Measurements from ENCODE around the gene PARD6B.
"Not testable (repeated sequence)": the region's sequence is repeated elsewhere in the genome, so short reads cannot be mapped to it uniquely, and the experiment has no call there.

The PARD6B gene

DNA sequence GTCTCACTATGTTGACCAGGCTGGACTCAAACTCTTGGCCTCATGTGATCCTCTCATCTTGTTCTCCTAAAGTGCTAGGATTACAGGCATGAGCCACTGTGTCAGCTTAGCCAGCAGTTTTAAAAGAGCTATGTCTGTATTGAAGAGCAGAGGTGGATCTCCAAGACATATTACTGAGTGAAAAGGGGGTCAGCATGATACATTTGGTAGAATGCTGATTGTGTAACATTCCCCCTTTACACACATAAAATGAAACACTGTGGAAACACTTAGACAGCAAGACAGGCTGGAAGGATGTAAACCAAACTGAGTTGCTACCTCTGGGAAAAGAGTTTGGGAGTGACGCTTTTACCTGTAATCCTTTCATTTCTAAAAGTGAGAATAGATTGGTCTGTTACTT lies 38.4 kb upstream of the PARD6B start:
- H3K9me3 ChIP-seq (ENCODE audit: low read length), result no peaks in the 10 kb centered on the region
- no peak overlapping the region for H2AFZ ChIP-seq (ENCODE audit: low read depth, low read length)
- H3K4me3 ChIP-seq (ENCODE audit: low read length), result no peak overlapping the region
- H3K27me3 ChIP-seq (ENCODE audit: insufficient read depth, low read length), result peaks cover 11% of the 10 kb centered on the region
- H3K4me1 ChIP-seq (ENCODE audit: insufficient read depth, low read length), result peaks cover 31% of the 10 kb centered on the region
- H3K36me3 ChIP-seq (ENCODE audit: insufficient read depth, low read length), result no peaks in the 10 kb centered on the region

GRCh38 chr20:50694379-50695134 lies 36.8 kb upstream of the PARD6B start:
- Histone ChIP-seq H3K36me3 (ENCODE audit: insufficient read depth, low read length) (no peaks in the 10 kb centered on the region), H3K9me3 (ENCODE audit: low read length) (no peaks in the 10 kb centered on the region), H3K4me3 (ENCODE audit: low read length) (no peak overlapping the region), H3K4me1 (ENCODE audit: insufficient read depth, low read length) (peaks cover 31% of the 10 kb centered on the region), H3K27me3 (ENCODE audit: insufficient read depth, low read length) (peaks cover 10% of the 10 kb centered on the region), H2AFZ (ENCODE audit: low read depth, low read length) (no peak overlapping the region)

DNA sequence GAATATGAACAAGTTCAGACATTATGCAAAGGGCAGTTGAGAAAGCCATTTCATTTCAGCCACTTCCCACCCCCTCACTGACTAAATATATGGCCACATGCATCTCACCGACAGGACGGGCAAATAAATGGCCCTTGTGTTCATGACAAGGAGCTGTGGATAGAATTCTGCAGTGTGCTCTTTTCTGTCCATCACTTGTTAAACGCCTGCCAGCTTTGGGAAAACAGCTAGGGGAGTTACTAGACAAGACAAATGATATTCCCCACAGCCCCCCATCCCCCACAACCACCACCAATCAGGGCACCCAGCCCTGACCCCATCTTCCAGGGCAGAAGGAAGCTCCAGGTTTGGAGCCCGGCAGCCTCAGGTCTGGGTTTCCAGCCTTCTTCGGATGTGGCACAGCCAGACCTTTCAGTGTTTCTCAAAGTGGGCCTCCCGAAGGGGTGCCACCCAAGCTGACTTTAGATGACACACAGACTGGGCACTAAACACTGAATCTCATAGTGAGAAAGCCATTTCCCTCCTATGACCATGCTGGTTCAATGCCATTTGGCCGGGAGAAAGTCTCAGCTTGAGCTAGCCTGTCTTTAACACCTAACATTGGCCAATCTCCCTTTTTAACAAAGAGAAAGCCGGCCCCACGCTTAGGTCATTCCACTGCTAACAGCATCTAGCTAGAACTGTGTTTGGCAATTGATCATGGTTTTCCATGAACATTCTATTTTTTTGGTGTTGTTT lies 36.1 kb upstream of the PARD6B start:
- peaks cover 26% of the 10 kb centered on the region for H3K4me1 ChIP-seq (ENCODE audit: insufficient read depth, low read length)
- peaks cover 6% of the 10 kb centered on the region for H3K27me3 ChIP-seq (ENCODE audit: insufficient read depth, low read length)
- no peak overlapping the region for H3K4me3 ChIP-seq (ENCODE audit: low read length)
- H3K36me3 ChIP-seq (ENCODE audit: insufficient read depth, low read length), result no peaks in the 10 kb centered on the region
- no peak overlapping the region for H2AFZ ChIP-seq (ENCODE audit: low read depth, low read length)
- H3K9me3 ChIP-seq (ENCODE audit: low read length), result no peaks in the 10 kb centered on the region

GRCh38 chr20:50698255-50698654 lies 33.1 kb upstream of the PARD6B start:
- H3K9me3 ChIP-seq (ENCODE audit: low read length); H3K4me3 ChIP-seq (ENCODE audit: low read length); H3K4me1 ChIP-seq (ENCODE audit: insufficient read depth, low read length); H3K36me3 ChIP-seq (ENCODE audit: insufficient read depth, low read length); H2AFZ ChIP-seq (ENCODE audit: low read depth, low read length); H3K27me3 ChIP-seq (ENCODE audit: insufficient read depth, low read length): not testable (repeated sequence)

DNA sequence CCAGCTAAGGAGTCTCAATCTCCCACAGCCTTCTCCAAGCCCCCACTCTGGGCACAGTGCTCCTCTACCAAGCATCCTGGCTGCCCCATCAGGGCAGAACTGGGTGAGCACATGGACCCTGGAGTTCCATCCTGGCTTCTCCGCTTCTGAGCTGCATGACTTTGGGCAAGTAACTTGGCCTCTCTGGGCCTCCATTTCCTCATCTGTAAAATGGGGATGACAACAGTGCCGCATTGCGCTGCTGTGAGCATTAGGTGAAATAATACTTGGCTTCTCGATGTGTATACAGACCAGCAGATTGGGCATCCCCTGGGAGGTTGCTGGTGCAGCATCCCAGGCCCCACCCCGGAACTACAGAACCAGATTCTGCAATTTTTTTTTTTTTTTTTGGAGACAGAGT lies 31.7 kb upstream of the PARD6B start:
- no peak overlapping the region for H2AFZ ChIP-seq (ENCODE audit: low read depth, low read length)
- no peaks in the 10 kb centered on the region for H3K9me3 ChIP-seq (ENCODE audit: low read length)
- no peaks in the 10 kb centered on the region for H3K36me3 ChIP-seq (ENCODE audit: insufficient read depth, low read length)
- H3K4me3 ChIP-seq (ENCODE audit: low read length), result no peak overlapping the region
- H3K4me1 ChIP-seq (ENCODE audit: insufficient read depth, low read length), result peaks cover 5% of the 10 kb centered on the region
- peaks cover 13% of the 10 kb centered on the region for H3K27me3 ChIP-seq (ENCODE audit: insufficient read depth, low read length)

GRCh38 chr20:50701041-50701963 lies 30.1 kb upstream of the PARD6B start:
- H3K27me3 ChIP-seq (ENCODE audit: insufficient read depth, low read length), result peaks cover 13% of the 10 kb centered on the region
- H3K4me3 ChIP-seq (ENCODE audit: low read length), result no peak overlapping the region
- no peaks in the 10 kb centered on the region for H3K4me1 ChIP-seq (ENCODE audit: insufficient read depth, low read length)
- no peaks in the 10 kb centered on the region for H3K36me3 ChIP-seq (ENCODE audit: insufficient read depth, low read length)
- H2AFZ ChIP-seq (ENCODE audit: low read depth, low read length), result no peak overlapping the region
- H3K9me3 ChIP-seq (ENCODE audit: low read length), result no peaks in the 10 kb centered on the region

GRCh38 chr20:50703651-50704438 lies 27.5 kb upstream of the PARD6B start:
- H2AFZ ChIP-seq (ENCODE audit: low read depth, low read length); H3K4me1 ChIP-seq (ENCODE audit: insufficient read depth, low read length); H3K4me3 ChIP-seq (ENCODE audit: low read length); H3K36me3 ChIP-seq (ENCODE audit: insufficient read depth, low read length); H3K9me3 ChIP-seq (ENCODE audit: low read length): not testable (repeated sequence)
- H3K27me3 ChIP-seq (ENCODE audit: insufficient read depth, low read length), result peaks cover 13% of the 10 kb centered on the region

DNA sequence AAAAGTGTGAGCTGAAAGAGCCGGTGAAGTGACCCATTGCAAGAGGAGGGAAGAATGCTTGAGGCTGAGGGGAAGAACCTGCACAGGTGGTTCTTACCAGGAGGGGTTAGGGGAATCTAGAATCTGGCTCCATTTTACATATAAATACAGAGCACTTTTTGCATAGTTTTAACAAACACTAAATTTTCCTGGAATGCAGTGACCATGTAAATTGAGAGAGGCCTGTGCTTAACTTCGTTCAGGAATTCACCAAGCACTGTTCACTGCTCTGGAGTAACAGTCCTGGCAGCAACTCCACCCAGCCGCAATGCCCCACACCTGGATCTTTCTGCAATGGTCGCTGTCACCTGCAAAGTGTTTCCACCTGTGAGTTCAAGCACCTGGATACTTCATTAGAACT lies 26.9 kb upstream of the PARD6B start:
- peaks cover 12% of the 10 kb centered on the region for H3K27me3 ChIP-seq (ENCODE audit: insufficient read depth, low read length)
- H3K4me1 ChIP-seq (ENCODE audit: insufficient read depth, low read length), result no peaks in the 10 kb centered on the region
- no peaks in the 10 kb centered on the region for H3K9me3 ChIP-seq (ENCODE audit: low read length)
- no peak overlapping the region for H3K4me3 ChIP-seq (ENCODE audit: low read length)
- no peaks in the 10 kb centered on the region for H3K36me3 ChIP-seq (ENCODE audit: insufficient read depth, low read length)
- no peak overlapping the region for H2AFZ ChIP-seq (ENCODE audit: low read depth, low read length)

- H3K4me1 ChIP-seq (ENCODE audit: insufficient read depth, low read length), result no peaks in the 10 kb centered on the region
- no peak overlapping the region for H3K4me3 ChIP-seq (ENCODE audit: low read length)
- H3K36me3 ChIP-seq (ENCODE audit: insufficient read depth, low read length), result no peaks in the 10 kb centered on the region
- H3K9me3 ChIP-seq (ENCODE audit: low read length), result no peaks in the 10 kb centered on the region
- no peak overlapping the region for H2AFZ ChIP-seq (ENCODE audit: low read depth, low read length)
- H3K27me3 ChIP-seq (ENCODE audit: insufficient read depth, low read length), result peaks cover 9% of the 10 kb centered on the region
These were observed 26.4 kb upstream of the PARD6B start for GRCh38 chr20:50704971-50705370.

GRCh38 chr20:50708845-50709635 lies 22.3 kb upstream of the PARD6B start:
- no peaks in the 10 kb centered on the region for H3K27me3 ChIP-seq (ENCODE audit: insufficient read depth, low read length)
- no peak overlapping the region for H2AFZ ChIP-seq (ENCODE audit: low read depth, low read length)
- H3K9me3 ChIP-seq (ENCODE audit: low read length), result no peaks in the 10 kb centered on the region
- H3K4me1 ChIP-seq (ENCODE audit: insufficient read depth, low read length), result no peaks in the 10 kb centered on the region
- H3K36me3 ChIP-seq (ENCODE audit: insufficient read depth, low read length), result no peaks in the 10 kb centered on the region
- no peak overlapping the region for H3K4me3 ChIP-seq (ENCODE audit: low read length)

- no peaks in the 10 kb centered on the region for H3K36me3 ChIP-seq (ENCODE audit: insufficient read depth, low read length)
These were observed 21.8 kb upstream of the PARD6B start for GRCh38 chr20:50709636-50709973.

DNA sequence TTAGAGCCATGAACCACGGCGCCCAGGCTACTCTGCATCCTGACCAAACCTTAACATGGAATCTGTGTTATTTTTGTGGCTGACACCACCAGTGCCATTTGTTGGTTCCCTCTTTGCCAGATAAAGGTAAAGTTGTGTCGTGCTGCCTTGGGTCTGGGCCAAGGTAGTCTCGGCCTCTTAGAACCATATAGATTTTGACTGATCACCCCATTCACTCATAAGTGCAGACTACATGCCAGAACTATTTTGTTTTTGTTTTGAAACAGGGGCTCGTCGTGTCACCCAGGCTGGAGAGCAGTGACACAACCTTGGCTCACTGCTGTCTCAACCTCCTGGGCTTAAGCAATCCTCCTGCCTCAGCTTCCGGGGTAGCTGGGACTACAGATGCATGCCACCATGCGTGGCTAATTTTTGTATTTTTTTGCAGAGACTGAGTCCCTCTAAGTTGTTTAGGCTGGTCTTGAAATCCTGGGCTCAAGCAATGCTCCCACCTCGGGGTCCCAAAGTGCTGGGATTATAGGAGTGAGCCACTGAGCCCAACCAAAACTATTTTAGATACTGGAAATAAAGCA lies 20.8 kb upstream of the PARD6B start:
- Histone ChIP-seq H3K27me3 (ENCODE audit: insufficient read depth, low read length) (peaks cover 5% of the 10 kb centered on the region), H3K4me1 (ENCODE audit: insufficient read depth, low read length) (no peaks in the 10 kb centered on the region), H3K36me3 (ENCODE audit: insufficient read depth, low read length) (no peaks in the 10 kb centered on the region), H2AFZ (ENCODE audit: low read depth, low read length) (no peak overlapping the region), H3K9me3 (ENCODE audit: low read length) (no peaks in the 10 kb centered on the region), H3K4me3 (ENCODE audit: low read length) (no peak overlapping the region)

More at GRCh38 chr20:50709636-50709973, 21.8 kb upstream of the PARD6B start:
- H3K4me1 ChIP-seq (ENCODE audit: insufficient read depth, low read length), result no peaks in the 10 kb centered on the region
- H3K27me3 ChIP-seq (ENCODE audit: insufficient read depth, low read length), result no peaks in the 10 kb centered on the region
- no peak overlapping the region for H3K4me3 ChIP-seq (ENCODE audit: low read length)
- H3K9me3 ChIP-seq (ENCODE audit: low read length), result no peaks in the 10 kb centered on the region
- no peak overlapping the region for H2AFZ ChIP-seq (ENCODE audit: low read depth, low read length)
